Measurements from ENCODE around the gene MYO9B.

GRCh38 chr19:17248011-17248776 is 172.6 kb downstream of the MYO9B start:
- TF ChIP-seq CTCF (optimal IDR thresholded peaks at IDR 0.05 in 1 of 3, IDR thresholded peaks at IDR 0.05 in 1 of 3, conservative IDR thresholded peaks at IDR 0.05 in 1 of 3; ENCODE audit: extremely low read depth in 1 of 3, insufficient read depth in 2 of 3, low read length in 3 of 3) (no peak), EZH2 (IDR thresholded peaks at IDR 0.05; ENCODE audit: low read length) (no peak)
